Measurements from ENCODE around the gene IFT27. TPM values are rescaled to one million over a fixed set of nuclear protein-coding genes. Genes with fewer than 3 reads are reported as not detected.
"Not testable (repeated sequence)": the region's sequence is repeated elsewhere in the genome, so short reads cannot be mapped to it uniquely, and the experiment has no call there.

IFT27 gene
- total RNA-seq, 4 donors from 2014 or later, result 5.8 to 22.7 (median 12.9) TPM

DNA sequence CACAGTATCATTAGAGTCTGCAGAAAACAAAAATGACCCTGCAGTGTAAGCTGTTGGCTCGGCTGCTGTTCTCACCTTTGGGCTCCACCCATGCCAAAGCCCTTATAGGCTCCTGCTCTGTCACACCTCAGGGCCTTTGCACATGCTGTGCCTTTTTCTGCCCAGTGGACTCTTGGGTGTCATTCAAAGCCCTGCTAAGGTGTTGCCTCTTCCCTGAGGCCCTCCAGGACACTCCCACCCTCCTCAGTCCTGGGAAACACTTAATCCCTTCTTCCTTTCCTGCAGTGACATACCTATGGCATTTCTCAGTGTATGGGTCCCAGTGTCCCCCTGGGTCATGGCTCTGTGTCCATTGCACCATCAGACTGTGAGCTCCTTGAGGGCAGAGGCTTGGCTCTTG lies 43.3 kb downstream of the IFT27 start:
- H3K4me3 ChIP-seq, result no peak overlapping the region
- peaks cover 0 to 8% (median 2%) of the 10 kb centered on the region in 4 donors for H3K4me1 ChIP-seq
- DNase-seq, result no peak
- no peaks in the 10 kb centered on the region for H3K9me3 ChIP-seq
- TF ChIP-seq POLR2AphosphoS5 (IDR thresholded peaks at IDR 0.05), result no peak
- TF ChIP-seq EP300 (IDR thresholded peaks at IDR 0.05; ENCODE audit: low read depth), result no peak
- no peak for TF ChIP-seq CTCF (IDR thresholded peaks at IDR 0.05)
- no peak for TF ChIP-seq POLR2A (IDR thresholded peaks at IDR 0.05)
- in situ Hi-C loops (cut with MboI; ENCODE audit: low pct_ligation_motif_present in 1 of 4, low pct_unique_long_range_greater_than_20kb in 1 of 4, low sequenced_read_pairs in 3 of 4), result no loop called here
- intact Hi-C loops (cut with DNase I; ENCODE audit: low total_unique reads), result no loop called here
- H3K27ac ChIP-seq, result no peak overlapping the region
- H3K36me3 ChIP-seq, result no peaks in the 10 kb centered on the region
- peaks cover 16% of the 10 kb centered on the region for H3K27me3 ChIP-seq
- WGBS, 2 donors (ENCODE audit: low coverage in 1 of 2), result 44% methylated on average over 1 of the region's 1 CpG; no CpG with 5 or more reads in 1 of the 2 donors

DNA sequence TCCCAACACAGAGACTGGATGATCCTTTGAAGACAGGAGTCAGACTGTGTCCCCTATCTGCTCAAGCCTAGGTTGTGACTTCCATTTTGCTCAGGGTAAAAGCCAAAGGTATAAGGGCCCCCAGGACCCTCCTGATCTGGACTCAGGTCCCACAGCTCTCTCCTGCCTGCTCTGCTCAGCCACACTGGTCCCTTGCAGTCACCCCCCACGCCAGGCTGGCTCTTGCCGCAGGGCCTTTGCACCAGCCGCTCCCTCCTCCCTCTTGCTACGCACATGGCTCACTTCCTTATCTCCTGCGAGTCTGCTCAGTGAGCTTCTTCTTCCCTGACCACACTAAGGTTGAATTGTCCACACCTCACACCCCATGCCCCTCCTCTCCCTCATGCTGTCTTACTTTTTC lies 44.0 kb downstream of the IFT27 start:
- no peak overlapping the region for H3K27ac ChIP-seq
- WGBS, 2 donors (ENCODE audit: low coverage in 1 of 2), result 85% methylated on average over 5 of the region's 5 CpGs; no CpG with 5 or more reads in 1 of the 2 donors
- in situ Hi-C loops (cut with MboI; ENCODE audit: low pct_ligation_motif_present in 1 of 4, low pct_unique_long_range_greater_than_20kb in 1 of 4, low sequenced_read_pairs in 3 of 4), result no loop called here

GRCh38 chr22:36731321-36731720 lies 44.6 kb downstream of the IFT27 start:
- H3K27ac ChIP-seq; H3K9me3 ChIP-seq; in situ Hi-C loops (cut with MboI; ENCODE audit: low pct_ligation_motif_present in 1 of 4, low pct_unique_long_range_greater_than_20kb in 1 of 4, low sequenced_read_pairs in 3 of 4); DNase-seq; H3K4me1 ChIP-seq; H3K4me3 ChIP-seq; H3K36me3 ChIP-seq; intact Hi-C loops (cut with DNase I; ENCODE audit: low total_unique reads): not testable (repeated sequence)
- 70 to 91% methylated on average over 2 to 6 of the region's 6 CpGs for WGBS, 2 donors (ENCODE audit: low coverage in 1 of 2)
- H3K27me3 ChIP-seq, result peaks cover 22% of the 10 kb centered on the region

More for the DNA sequence above, 44.0 kb downstream of the IFT27 start:
- H3K9me3 ChIP-seq, result no peaks in the 10 kb centered on the region
- peaks cover 0 to 1% (median 0%) of the 10 kb centered on the region in 4 donors for H3K4me1 ChIP-seq
- TF ChIP-seq EP300 (IDR thresholded peaks at IDR 0.05; ENCODE audit: low read depth) (no peak), CTCF (IDR thresholded peaks at IDR 0.05) (no peak), POLR2AphosphoS5 (IDR thresholded peaks at IDR 0.05) (no peak), POLR2A (IDR thresholded peaks at IDR 0.05) (no peak)
- no peak for DNase-seq
- intact Hi-C loops (cut with DNase I; ENCODE audit: low total_unique reads), result no loop called here
- H3K4me3 ChIP-seq, result no peak overlapping the region
- no peaks in the 10 kb centered on the region for H3K36me3 ChIP-seq
- H3K27me3 ChIP-seq, result peaks cover 22% of the 10 kb centered on the region

DNA sequence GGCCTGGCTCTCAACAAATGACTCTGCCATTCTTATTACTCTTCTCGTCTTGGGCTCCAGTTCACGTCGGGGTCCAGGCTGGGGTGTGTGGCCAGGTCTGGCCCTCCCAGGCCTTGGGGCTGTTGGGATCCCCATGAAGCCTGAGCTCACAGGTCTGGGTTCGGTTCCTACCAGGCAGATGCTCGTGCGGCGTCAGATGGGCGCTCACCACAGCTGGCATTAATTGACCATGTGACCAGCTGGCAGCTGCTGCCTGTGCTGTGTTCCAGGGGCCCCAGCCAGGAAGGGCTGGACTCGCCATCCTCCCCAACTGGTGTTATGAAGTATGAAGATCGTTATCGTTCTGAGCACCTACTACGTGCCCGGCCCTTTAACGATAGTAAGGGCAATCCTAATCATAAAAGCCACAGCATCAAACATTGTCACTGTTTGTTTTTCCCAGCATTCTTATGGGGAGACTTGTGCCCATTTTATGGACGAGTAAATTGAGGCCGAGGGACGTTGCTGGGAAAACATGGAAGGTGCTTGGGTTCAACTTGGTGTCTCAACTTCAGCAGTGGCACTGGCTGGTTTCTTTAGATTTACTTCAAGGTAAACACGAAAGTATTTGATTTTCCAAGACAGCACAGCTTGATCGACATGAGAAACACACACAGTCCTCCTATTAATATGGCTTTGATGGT lies 45.6 kb downstream of the IFT27 start:
- no peak for DNase-seq
- TF ChIP-seq CTCF (IDR thresholded peaks at IDR 0.05), result no peak
- TF ChIP-seq EP300 (IDR thresholded peaks at IDR 0.05; ENCODE audit: low read depth), result no peak
- TF ChIP-seq POLR2AphosphoS5 (IDR thresholded peaks at IDR 0.05), result no peak
- TF ChIP-seq POLR2A (IDR thresholded peaks at IDR 0.05), result no peak
- H3K27me3 ChIP-seq, result peaks cover 28% of the 10 kb centered on the region
- no peaks in the 10 kb centered on the region for H3K4me1 ChIP-seq
- no peak overlapping the region for H3K4me3 ChIP-seq
- intact Hi-C loops (cut with DNase I; ENCODE audit: low total_unique reads) (no loop called here), in situ Hi-C loops (cut with MboI; ENCODE audit: low pct_ligation_motif_present in 1 of 4, low pct_unique_long_range_greater_than_20kb in 1 of 4, low sequenced_read_pairs in 3 of 4) (no loop called here)
- no peaks in the 10 kb centered on the region for H3K36me3 ChIP-seq
- H3K27ac ChIP-seq, result no peak overlapping the region
- no peaks in the 10 kb centered on the region for H3K9me3 ChIP-seq
- 60 to 83% methylated on average over 5 to 19 of the region's 19 CpGs for WGBS, 2 donors (ENCODE audit: low coverage in 1 of 2)

DNA sequence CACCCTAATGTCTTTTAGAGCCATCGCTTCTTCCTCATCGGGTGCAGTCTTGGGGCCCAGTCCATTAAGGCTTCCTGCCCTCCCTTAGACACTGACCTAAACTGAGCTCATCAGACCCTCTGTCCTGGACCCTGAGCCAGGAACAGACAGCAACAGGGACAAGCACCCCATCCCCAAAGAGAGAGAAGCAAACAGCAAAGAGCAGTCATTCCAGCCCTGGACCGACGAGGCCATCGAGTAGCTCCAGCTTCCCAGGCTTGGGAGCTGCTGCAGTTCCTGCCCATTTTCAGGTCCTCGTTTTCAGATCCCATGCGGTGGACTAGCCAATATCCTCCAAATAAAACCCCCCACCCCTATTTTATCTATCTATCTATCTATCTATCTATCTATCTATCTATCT lies 46.6 kb downstream of the IFT27 start:
- WGBS, 2 donors (ENCODE audit: low coverage in 1 of 2), result 50 to 71% methylated on average over 2 to 7 of the region's 7 CpGs
- H3K27me3 ChIP-seq, result peaks cover 28% of the 10 kb centered on the region
- no peak for DNase-seq

More for the DNA sequence above, 46.6 kb downstream of the IFT27 start:
- Histone ChIP-seq H3K27ac (no peak overlapping the region), H3K4me1 (no peaks in the 10 kb centered on the region), H3K9me3 (no peaks in the 10 kb centered on the region), H3K4me3 (no peak overlapping the region), H3K36me3 (no peaks in the 10 kb centered on the region)
- in situ Hi-C loops (cut with MboI; ENCODE audit: low pct_ligation_motif_present in 1 of 4, low pct_unique_long_range_greater_than_20kb in 1 of 4, low sequenced_read_pairs in 3 of 4) (no loop called here), intact Hi-C loops (cut with DNase I; ENCODE audit: low total_unique reads) (no loop called here)
- no peak for TF ChIP-seq EP300 (IDR thresholded peaks at IDR 0.05; ENCODE audit: low read depth)
- TF ChIP-seq POLR2AphosphoS5 (IDR thresholded peaks at IDR 0.05), result no peak
- TF ChIP-seq CTCF (IDR thresholded peaks at IDR 0.05), result no peak
- TF ChIP-seq POLR2A (IDR thresholded peaks at IDR 0.05), result no peak

Measured in transverse colon (tissue), 4 donors.